ENCODE data around the gene NAA80. TPM values are rescaled to one million over a fixed set of nuclear protein-coding genes. Genes with fewer than 3 reads are reported as not detected.

NAA80 gene
- total and polyA plus RNA-seq, 10 of the 15 experiments (the other 5 are each of a cell fraction or from before 2014, with no cell fraction given) = 0.48 to 12.7 (median 6.7) TPM

DNA sequence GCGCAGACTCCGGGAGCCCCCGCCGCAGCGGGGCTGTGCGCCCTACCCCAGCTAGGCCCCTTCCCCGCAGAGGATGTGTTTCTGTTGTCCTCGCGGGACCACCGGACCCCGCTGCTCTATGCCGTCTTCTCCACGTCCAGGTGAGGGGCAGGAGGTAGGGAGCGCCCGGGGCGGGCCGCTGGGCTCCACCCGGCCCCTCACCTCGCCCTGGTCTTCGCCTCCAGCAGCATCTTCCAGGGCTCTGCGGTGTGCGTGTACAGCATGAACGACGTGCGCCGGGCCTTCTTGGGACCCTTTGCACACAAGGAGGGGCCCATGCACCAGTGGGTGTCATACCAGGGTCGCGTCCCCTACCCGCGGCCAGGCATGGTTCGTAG, 25.5 kb downstream of the NAA80 start (continued):
- TF ChIP-seq, protein P1, sequence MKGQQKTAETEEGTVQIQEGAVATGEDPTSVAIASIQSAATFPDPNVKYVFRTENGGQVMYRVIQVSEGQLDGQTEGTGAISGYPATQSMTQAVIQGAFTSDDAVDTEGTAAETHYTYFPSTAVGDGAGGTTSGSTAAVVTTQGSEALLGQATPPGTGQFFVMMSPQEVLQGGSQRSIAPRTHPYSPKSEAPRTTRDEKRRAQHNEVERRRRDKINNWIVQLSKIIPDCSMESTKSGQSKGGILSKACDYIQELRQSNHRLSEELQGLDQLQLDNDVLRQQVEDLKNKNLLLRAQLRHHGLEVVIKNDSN (IDR thresholded peaks at IDR 0.05; ENCODE audit: borderline replicate concordance, extremely low read length, insufficient read depth, low read depth, low read length) = no peak
- TF ChIP-seq ZNF622 (IDR thresholded peaks at IDR 0.05) (no peak), KDM1A (IDR thresholded peaks at IDR 0.05; ENCODE audit: borderline replicate concordance) (no peak), JUND (IDR thresholded peaks at IDR 0.05; ENCODE audit: low read depth, low read length) (no peak), EP300 (IDR thresholded peaks at IDR 0.05; ENCODE audit: borderline replicate concordance in 1 of 2, control insufficient read depth in 1 of 2, low read depth in 2 of 2, low read length in 2 of 2) (no peak), KLF5 (IDR thresholded peaks at IDR 0.05; ENCODE audit: partially characterized antibody) (no peak), DPF2 (IDR thresholded peaks at IDR 0.05) (no peak), SMC3 (IDR thresholded peaks at IDR 0.05; ENCODE audit: borderline replicate concordance, low read length) (no peak), FOXM1 (IDR thresholded peaks at IDR 0.05; ENCODE audit: low read depth, low read length) (no peak), ZNF217 (IDR thresholded peaks at IDR 0.05) (no peak)
- TF ChIP-seq, protein P2, sequence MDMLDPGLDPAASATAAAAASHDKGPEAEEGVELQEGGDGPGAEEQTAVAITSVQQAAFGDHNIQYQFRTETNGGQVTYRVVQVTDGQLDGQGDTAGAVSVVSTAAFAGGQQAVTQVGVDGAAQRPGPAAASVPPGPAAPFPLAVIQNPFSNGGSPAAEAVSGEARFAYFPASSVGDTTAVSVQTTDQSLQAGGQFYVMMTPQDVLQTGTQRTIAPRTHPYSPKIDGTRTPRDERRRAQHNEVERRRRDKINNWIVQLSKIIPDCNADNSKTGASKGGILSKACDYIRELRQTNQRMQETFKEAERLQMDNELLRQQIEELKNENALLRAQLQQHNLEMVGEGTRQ (IDR thresholded peaks at IDR 0.05; ENCODE audit: borderline replicate concordance, low read depth, low read length) = no peak
- TF ChIP-seq, protein P3, sequence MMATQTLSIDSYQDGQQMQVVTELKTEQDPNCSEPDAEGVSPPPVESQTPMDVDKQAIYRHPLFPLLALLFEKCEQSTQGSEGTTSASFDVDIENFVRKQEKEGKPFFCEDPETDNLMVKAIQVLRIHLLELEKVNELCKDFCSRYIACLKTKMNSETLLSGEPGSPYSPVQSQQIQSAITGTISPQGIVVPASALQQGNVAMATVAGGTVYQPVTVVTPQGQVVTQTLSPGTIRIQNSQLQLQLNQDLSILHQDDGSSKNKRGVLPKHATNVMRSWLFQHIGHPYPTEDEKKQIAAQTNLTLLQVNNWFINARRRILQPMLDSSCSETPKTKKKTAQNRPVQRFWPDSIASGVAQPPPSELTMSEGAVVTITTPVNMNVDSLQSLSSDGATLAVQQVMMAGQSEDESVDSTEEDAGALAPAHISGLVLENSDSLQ (IDR thresholded peaks at IDR 0.05) = no peak

Measured in GM12878 (cell line).